GM18526 (cell line): ENCODE data around the gene CCDC160.

Experiments used
- POLR2A ChIP-seq: IDR thresholded peaks from 3 replicates; pipeline ENCODE4 v1.6.1; 2011; ENCODE audit not compliant: insufficient read length; ENCODE audit errors: extremely low read depth

Gene CCDC160

GRCh38 chrX:134236626-134237614, at the start of gene CCDC160:
CCDC160 (plus strand) TSS chrX:134237182; CDS start chrX:134244801, 7,619 bp downstream.
- TF ChIP-seq POLR2A: no peak

GRCh38 chrX:134191281-134191680, 45.7 kb upstream of the CCDC160 start:
- no peak for TF ChIP-seq POLR2A

GRCh38 chrX:134194915-134195314, 42.1 kb upstream of the CCDC160 start:
- no peak for TF ChIP-seq POLR2A

GRCh38 chrX:134202561-134202960, 34.4 kb upstream of the CCDC160 start:
- TF ChIP-seq POLR2A: no peak

GRCh38 chrX:134206221-134206620, 30.8 kb upstream of the CCDC160 start:
- no peak for TF ChIP-seq POLR2A

GRCh38 chrX:134210465-134210864, 26.5 kb upstream of the CCDC160 start:
- no peak for TF ChIP-seq POLR2A

- no peak for TF ChIP-seq POLR2A
These were observed 1.7 kb upstream of the CCDC160 start for GRCh38 chrX:134235236-134235635.

- TF ChIP-seq POLR2A: no peak
These were observed 2.0 kb downstream of the CCDC160 start for GRCh38 chrX:134239016-134239415.

- TF ChIP-seq POLR2A: no peak
These were observed 3.2 kb downstream of the CCDC160 start for GRCh38 chrX:134240209-134240608.

- TF ChIP-seq POLR2A: no peak
These were observed 5.1 kb downstream of the CCDC160 start for GRCh38 chrX:134241960-134242619.

- TF ChIP-seq POLR2A: no peak
These were observed 7.1 kb downstream of the CCDC160 start for GRCh38 chrX:134244043-134244442.

- no peak for TF ChIP-seq POLR2A
These were observed 9.3 kb downstream of the CCDC160 start for GRCh38 chrX:134246282-134246681.

- TF ChIP-seq POLR2A: no peak
These were observed 10.5 kb downstream of the CCDC160 start for GRCh38 chrX:134247492-134247891.

GRCh38 chrX:134249241-134249640, 12.3 kb downstream of the CCDC160 start:
- no peak for TF ChIP-seq POLR2A

GRCh38 chrX:134251241-134251640, 14.3 kb downstream of the CCDC160 start:
- TF ChIP-seq POLR2A: no peak

GRCh38 chrX:134254511-134254910, 17.5 kb downstream of the CCDC160 start:
- no peak for TF ChIP-seq POLR2A
